Skin of body (tissue), 2 donors: Measurements from ENCODE around the gene BCO2. TPM values are rescaled to one million over a fixed set of nuclear protein-coding genes. Genes with fewer than 3 reads are reported as not detected.
"Not testable (repeated sequence)": the region's sequence is repeated elsewhere in the genome, so short reads cannot be mapped to it uniquely, and the experiment has no call there.

Experiments
- DNase-seq: peaks from one replicate; lab custom pipeline; 2025; lab: John Stamatoyannopoulos, UW
- total RNA-seq: library from RNA; depleted of rRNA; stranded (reverse); fragments of >200 nt; gene quantifications from one replicate; pipeline ENCODE4 v1.2.3, GENCODE V29; 2014

Gene BCO2
- total RNA-seq, 1 donor from 2014 or later: 4.9 TPM

GRCh38 chr11:112166562-112166961 is 8.8 kb upstream of the BCO2 start:
- DNase-seq: no peak

- no peak for DNase-seq
Observed at GRCh38 chr11:112167145-112167544, 8.2 kb upstream of the BCO2 start, which contains the start of gene TEX12. TSS of gene TEX12 (plus strand) at chr11:112167372. CDS start at chr11:112169269, 1,897 bp downstream.

DNA sequence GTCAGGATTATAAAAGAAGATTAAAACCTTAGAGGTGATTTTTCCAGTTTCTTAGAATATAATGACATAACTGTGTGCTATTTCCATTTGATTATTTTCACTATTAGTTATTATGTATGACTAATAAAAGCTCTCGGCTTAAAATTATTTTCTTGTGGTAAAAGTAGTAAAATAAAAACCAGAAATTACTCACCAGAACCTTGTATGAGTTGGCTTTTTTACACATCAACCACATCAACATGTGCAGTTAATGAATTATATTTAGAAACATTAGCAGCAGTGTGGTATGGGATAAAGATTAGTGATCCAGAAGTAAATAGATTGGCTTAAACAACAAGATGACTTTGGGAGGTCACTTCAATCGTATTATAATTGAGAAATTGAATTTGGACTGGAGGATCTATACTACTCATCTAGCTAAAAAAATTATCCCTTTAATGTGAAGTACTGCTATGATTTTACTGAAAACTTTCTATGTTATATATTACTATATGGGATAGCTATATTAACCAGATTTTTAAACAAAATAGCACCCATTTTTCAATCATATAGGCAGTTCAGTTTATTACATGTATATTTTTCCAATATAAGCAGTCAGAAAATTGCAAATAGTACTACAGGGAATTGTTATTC is 2.8 kb upstream of the BCO2 start:
- DNase-seq: no peak

DNA sequence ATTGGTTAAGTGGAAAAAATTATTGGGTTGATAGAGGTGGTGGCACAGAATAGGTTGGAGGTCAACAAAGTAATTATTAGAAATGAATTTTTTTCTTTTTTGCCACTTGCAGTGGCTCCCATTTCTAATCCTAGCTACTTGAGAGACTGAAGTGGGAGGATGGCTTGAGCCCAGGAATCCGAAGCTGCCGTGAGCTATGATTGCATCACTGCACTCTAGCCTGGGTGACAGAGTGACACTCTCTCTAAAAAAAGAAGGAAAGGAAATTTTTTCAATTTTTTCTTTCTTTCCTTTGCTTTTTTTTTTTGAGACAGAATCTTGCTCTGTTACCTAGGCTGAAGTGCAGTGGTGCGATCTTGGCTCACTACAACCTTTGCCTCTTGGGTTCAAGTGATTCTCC is 2.2 kb upstream of the BCO2 start:
- DNase-seq: no peak

GRCh38 chr11:112175599-112175952 is 264 bp downstream of the BCO2 start:
- no peak for DNase-seq

DNA sequence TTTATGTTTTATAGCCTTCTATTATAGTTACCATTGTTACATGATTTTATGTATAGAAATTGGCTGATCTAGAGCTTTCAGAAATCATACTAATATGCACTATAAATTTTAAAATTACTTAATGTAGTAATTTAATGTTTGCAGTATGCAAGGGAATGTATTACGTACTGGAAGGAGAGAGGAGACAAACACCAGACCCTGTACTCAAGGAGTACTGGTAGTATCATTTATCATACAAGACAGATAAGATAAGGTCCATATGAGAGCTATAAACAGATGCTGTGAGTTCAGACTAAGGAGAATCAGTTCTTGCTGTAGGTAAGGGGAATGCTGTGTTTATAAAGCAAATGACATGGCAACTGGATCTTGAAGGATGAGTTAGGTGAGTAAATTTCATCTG is 765 bp downstream of the BCO2 start:
- no peak for DNase-seq

DNA sequence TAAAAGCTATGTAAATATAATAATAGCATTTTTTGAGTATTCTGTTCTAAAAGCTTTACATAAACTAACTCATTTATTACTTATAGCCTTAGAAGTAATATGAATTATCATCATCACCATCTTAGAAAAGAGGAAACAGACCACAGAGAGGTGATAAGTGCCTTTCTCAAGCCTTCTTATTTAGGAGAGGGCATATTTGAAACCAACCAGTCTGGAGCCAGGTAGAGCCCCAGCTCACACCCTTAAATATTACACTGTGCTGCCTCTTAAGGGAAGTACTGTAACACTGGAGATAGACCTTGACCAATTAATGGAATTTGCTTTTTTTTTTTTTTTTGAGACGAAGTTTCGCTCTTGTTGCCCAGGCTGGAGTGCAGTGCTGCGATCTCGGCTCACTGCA is 2.3 kb downstream of the BCO2 start:
- DNase-seq: no peak

GRCh38 chr11:112178428-112178827 is 3.1 kb downstream of the BCO2 start:
- DNase-seq: no peak

- DNase-seq: no peak
Observed at GRCh38 chr11:112178936-112179335, 3.6 kb downstream of the BCO2 start.

- no peak for DNase-seq
Observed at GRCh38 chr11:112179601-112180000, 4.3 kb downstream of the BCO2 start.

DNA sequence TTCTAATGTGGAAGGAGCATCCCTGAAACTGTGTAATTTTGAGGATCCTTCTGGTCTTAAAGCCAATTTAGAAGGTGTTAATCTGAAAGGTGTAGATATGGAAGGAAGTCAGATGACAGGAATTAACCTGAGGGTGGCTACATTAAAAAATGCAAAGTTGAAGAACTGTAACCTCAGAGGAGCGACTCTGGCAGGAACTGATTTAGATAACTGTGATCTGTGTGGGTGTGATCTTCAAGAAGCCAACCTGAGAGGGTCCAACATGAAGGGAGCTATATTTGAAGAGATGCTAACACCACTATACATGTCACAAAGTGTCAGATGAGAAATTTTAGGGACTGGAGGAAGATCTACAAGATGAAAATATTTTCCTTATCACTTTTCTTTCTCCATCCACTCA is 7.6 kb downstream of the BCO2 start:
- DNase-seq: no peak

- no peak for DNase-seq
Observed at GRCh38 chr11:112185883-112186282, 10.6 kb downstream of the BCO2 start.

DNA sequence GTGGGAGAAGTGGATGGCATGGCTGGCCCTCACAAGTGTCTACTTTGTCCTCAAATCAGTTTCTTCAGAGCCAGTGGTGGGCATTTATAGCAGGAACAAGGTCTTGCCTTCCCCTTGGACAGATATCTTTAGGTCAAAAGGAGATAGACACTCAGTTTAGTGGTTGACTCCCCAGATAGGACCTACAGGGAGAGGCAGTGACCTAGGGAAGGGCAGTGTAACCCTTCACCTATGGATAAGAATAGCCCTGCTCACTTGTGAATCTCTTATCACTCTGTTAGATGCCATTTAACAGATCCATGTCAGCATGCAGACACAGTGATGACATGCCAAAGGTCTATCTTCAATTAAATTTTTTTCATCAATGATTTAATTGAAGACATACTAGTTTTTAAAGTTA is 11.0 kb downstream of the BCO2 start:
- no peak for DNase-seq

DNA sequence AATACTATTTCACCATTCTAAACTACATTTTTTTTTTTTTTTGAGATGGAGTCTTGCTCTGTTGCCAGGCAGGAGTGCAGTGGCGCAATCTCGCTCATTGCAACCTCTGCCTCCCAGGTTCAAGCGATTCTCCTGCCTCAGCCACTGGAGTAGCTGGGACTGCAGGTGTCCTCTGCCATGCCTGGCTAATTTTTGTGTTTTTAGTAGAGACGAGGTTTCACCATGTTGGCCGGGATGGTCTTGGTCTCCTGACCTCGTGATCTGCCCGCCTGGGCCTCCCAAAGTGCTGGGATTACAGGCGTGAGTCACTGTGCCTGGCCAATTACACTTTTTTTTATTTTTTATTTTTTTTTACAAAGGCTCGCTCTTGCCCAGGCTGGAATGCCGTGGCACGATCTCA is 19.8 kb downstream of the BCO2 start:
- DNase-seq: not testable (repeated sequence)

DNA sequence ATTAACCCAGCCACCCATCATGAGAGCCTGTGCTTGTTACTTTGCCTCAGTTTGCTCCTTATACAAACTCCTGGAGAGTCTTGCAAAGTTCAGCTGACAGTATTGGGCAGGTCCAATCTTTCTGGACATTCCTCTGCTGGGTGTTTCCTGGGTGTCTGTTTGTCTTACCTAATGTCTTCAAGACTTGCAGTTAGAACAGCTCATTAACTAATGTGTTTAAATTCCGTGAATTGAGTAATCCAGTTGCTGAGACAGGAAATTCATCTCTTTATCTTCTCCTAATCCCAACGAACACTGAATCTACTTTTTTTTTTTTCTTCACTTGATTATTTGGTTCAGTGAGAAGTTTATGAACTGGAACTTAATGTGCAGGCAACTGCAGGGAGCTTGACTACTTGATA is 20.6 kb downstream of the BCO2 start:
- DNase-seq: no peak

- no peak for DNase-seq
Observed at GRCh38 chr11:112196519-112197087, 21.3 kb downstream of the BCO2 start.

GRCh38 chr11:112199101-112199500 is 23.8 kb downstream of the BCO2 start:
- DNase-seq: not testable (repeated sequence)

GRCh38 chr11:112200252-112200651 is 24.9 kb downstream of the BCO2 start:
- DNase-seq: no peak

- DNase-seq: no peak
Observed at GRCh38 chr11:112206071-112206470, 30.8 kb downstream of the BCO2 start.

GRCh38 chr11:112210890-112211289 is 35.6 kb downstream of the BCO2 start:
- DNase-seq: no peak

GRCh38 chr11:112211536-112211935 is 36.2 kb downstream of the BCO2 start:
- no peak for DNase-seq

- DNase-seq: no peak
Observed at GRCh38 chr11:112212290-112212689, 37.0 kb downstream of the BCO2 start.

DNA sequence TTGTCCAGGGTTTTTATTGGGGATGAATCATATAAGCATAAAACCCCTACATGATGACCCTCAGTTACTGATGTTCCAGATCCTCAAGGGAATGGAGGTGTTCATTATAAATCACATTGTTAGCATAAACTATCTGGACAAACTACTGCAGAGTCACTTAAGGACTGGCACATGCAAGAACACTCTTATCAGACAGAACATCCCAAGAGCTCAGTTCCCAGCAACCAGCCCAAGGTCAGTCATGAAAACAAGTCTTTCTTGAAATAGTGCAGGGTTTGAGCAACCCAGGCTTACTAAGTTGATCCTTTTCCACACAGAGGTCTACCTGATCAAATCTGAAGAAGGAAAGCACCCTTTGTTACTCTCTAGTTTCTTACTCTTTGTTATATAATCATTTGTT is 37.4 kb downstream of the BCO2 start:
- DNase-seq: no peak

DNA sequence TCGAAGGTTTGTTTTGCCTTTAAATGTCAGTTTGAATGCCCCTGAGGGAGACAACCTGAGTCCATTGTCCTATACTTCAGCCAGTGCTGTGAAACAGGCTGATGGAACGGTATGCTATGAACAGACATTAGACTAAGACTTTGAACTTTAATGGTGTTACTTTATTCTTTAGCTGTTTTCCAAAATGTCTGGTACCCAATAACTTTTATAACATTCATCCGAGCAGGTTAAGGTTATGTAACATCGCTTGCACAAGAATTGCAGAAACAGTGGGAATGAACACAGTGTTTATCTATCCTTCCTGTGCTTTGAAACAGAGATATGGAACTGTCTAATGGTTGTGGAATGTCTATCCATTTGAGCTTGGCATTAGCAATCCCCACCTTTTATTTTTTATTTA is 38.4 kb downstream of the BCO2 start:
- no peak for DNase-seq
